Stimulated activated CD8-positive, alpha-beta memory T cell treated with anti-CD3 and anti-CD28 coated beads, Interleukin-12 subunit alpha, Interleukin-12 subunit beta, amount 100 ng/mL, for 4 hours (primary cell): Measurements from ENCODE around the gene SHROOM3.

Experiments used
- DNase-seq: peaks from one replicate; pipeline ENCODE4 v3.0.0-alpha.2; 2020; ENCODE audit warnings: low read depth

Gene SHROOM3

DNA sequence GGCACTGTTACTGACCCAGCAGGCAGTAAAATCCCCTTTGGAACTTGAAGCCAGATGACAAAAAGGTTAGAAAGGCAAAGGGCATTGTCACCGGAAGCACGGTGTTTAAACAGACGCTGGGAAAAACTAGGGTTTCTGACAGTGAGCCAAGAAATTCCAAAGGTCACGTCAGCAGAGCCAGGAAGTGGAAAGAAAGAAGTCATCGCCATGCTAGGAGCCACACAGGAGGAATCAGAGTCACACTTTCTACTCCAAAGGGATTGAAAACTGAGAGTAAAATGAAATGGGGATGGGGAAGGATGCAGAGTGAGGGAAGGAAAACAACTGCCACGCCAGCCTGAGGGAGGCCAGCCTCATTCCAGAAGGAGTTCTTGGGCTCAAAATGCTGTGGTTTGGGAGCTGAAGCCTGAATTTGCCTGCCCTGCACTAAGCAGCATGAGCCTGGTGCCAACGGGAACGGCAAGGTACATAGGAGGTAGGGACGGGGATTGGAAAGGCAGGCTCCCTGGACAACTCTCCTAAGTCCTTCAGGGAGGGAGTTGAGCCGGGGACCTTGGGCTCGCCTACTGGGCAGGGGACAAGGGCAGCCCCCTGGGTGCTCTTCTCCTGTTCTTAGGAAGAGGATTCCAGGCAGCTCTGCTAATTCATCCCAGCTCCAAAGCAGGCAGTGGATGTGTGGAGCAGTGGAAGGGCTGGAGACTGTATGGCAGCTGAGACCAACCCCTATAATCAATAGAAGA, 396.1 kb downstream of the SHROOM3 start:
- no peak for DNase-seq

DNA sequence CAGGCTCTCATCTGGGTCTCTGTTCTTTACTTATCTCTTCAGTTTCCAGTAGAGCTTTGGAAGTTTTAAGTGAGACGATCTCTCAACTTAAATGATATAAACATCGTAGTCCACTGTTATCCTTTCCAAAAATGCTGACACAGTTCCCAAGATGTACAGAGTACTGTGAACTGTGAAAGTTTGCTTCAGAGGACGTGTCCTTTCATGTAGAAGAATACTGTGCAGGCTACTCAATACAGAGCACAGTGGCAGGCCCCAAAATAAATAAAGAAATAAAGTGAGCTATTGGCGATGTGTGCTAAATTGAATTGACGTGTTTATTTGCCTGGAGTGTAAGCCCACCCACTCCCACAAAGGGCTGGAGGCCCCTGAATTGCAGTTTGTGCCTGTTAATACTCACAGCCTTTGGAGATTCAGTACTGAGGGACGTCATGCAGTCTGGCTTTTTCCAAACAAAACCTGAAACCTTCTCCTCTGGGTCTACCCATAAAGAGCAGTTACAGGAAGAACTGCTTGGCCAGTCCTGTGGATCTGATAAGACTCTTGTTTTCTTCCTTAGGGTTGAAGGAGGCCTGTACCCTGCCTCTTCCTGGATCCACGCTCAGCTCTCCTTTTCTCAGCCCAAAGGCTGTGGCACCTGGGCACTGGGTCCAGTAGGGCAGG, 396.8 kb downstream of the SHROOM3 start:
- no peak for DNase-seq
